GM23338 (cell line): ENCODE data around the gene MYO5B. TPM values are rescaled to one million over a fixed set of nuclear protein-coding genes. Genes with fewer than 3 reads are reported as not detected.

ENCODE experiments used
- ATAC-seq: fragments of 200-7000 bp; cut with Tn5 transposase; 3 replicates; pipeline ENCODE4 v1.9.1; 2020
- DNase-seq: peaks from one replicate; pipeline ENCODE4 v3.0.0-alpha.2; 2015; ENCODE audit warnings: low spot score
- H2AFZ ChIP-seq: fragments of 200-600 bp; sonication (generic); 2 replicates; pipeline ENCODE4 v1.8.0; 2016; ENCODE audit warnings: antibody characterized with exemption, mild to moderate bottlenecking, moderate library complexity
- H3F3A ChIP-seq: fragments of 200-600 bp; sonication (generic); replicated peaks from 2 replicates; pipeline ENCODE4 v1.8.0; 2017; ENCODE audit warnings: antibody characterized with exemption, mixed run types, low read depth
- H3K27ac ChIP-seq: fragments of 200-600 bp; sonication (generic); 2 replicates; pipeline ENCODE4 v1.6.1; 2016; ENCODE audit warnings: low read depth
- H3K27me3 ChIP-seq: fragments of 200-600 bp; sonication (generic); 2 replicates; pipeline ENCODE4 v1.8.0; 2016; ENCODE audit warnings: mild to moderate bottlenecking, mixed run types, moderate library complexity; ENCODE audit not compliant: insufficient read depth
- H3K36me3 ChIP-seq: fragments of 200-600 bp; sonication (generic); 2 replicates; pipeline ENCODE4 v1.8.0; 2016; ENCODE audit warnings: mild to moderate bottlenecking; ENCODE audit not compliant: insufficient read depth
- H3K4me1 ChIP-seq: fragments of 200-600 bp; sonication (generic); 2 replicates; pipeline ENCODE4 v1.8.0; 2016; ENCODE audit warnings: mild to moderate bottlenecking, moderate library complexity; ENCODE audit not compliant: insufficient read depth
- H3K4me2 ChIP-seq: fragments of 200-600 bp; sonication (generic); 2 replicates; pipeline ENCODE4 v1.7.1; 2017; ENCODE audit warnings: mixed run types
- H3K4me3 ChIP-seq: fragments of 200-600 bp; sonication (generic); 2 replicates; pipeline ENCODE4 v1.6.1; 2016; ENCODE audit warnings: mixed run types
- H3K79me2 ChIP-seq: fragments of 200-600 bp; sonication (generic); replicated peaks from 2 replicates; pipeline ENCODE4 v1.8.0; 2017; ENCODE audit warnings: mild to moderate bottlenecking; ENCODE audit not compliant: insufficient read depth
- H3K9me2 ChIP-seq: fragments of 200-600 bp; sonication (generic); 2 replicates; pipeline ENCODE4 v1.8.0; 2017; ENCODE audit not compliant: insufficient read depth
- H4K20me1 ChIP-seq: fragments of 200-600 bp; sonication (generic); replicated peaks from 2 replicates; pipeline ENCODE4 v1.8.0; 2017; ENCODE audit warnings: mild to moderate bottlenecking; ENCODE audit not compliant: insufficient read depth
- H3K27ac Mint-ChIP-seq: 2 replicates; pipeline ENCODE4 v1.8.0; 2020; ENCODE audit warnings: inconsistent platforms, mild to moderate bottlenecking, moderate library complexity, mixed read lengths
- H3K27me3 Mint-ChIP-seq: 3 replicates; pipeline ENCODE4 v1.8.0; 2022; ENCODE audit warnings: low read depth, mild to moderate bottlenecking, moderate library complexity, mixed read lengths, inconsistent platforms; ENCODE audit not compliant: insufficient read depth, poor library complexity
- H3K36me3 Mint-ChIP-seq: 3 replicates; pipeline ENCODE4 v1.8.0; 2021; ENCODE audit warnings: low read depth, mild to moderate bottlenecking, inconsistent platforms, moderate library complexity, mixed read lengths
- H3K4me1 Mint-ChIP-seq: 3 replicates; pipeline ENCODE4 v1.8.0; 2020; ENCODE audit warnings: mild to moderate bottlenecking, inconsistent platforms, mixed read lengths
- H3K4me3 Mint-ChIP-seq: 3 replicates; pipeline ENCODE4 v1.8.0; 2021; ENCODE audit warnings: moderate library complexity, mild to moderate bottlenecking, inconsistent platforms, mixed read lengths
- H3K9me3 Mint-ChIP-seq: 3 replicates; pipeline ENCODE4 v1.8.0; 2020; ENCODE audit warnings: moderate library complexity, mild to moderate bottlenecking, inconsistent platforms, mixed read lengths
- EZH2phosphoT487 ChIP-seq: fragments of 200-600 bp; sonication (generic); IDR thresholded peaks from one replicate; pipeline ENCODE4 v1.8.1; 2018; ENCODE audit warnings: antibody characterized with exemption; ENCODE audit not compliant: unreplicated experiment
- JUNB ChIP-seq: IDR thresholded peaks from one replicate; pipeline ENCODE4 v1.6.1; 2016; ENCODE audit warnings: antibody characterized with exemption; ENCODE audit not compliant: unreplicated experiment
- NANOG ChIP-seq: IDR thresholded peaks from 2 replicates; pipeline ENCODE4 v1.6.1; 2016; ENCODE audit warnings: antibody characterized with exemption, borderline replicate concordance
- POLR2AphosphoS5 ChIP-seq: IDR thresholded peaks from 2 replicates; pipeline ENCODE4 v1.6.1; 2016; ENCODE audit warnings: antibody characterized with exemption, low read depth
- polyA plus RNA-seq: library from polyadenylated mRNA; unstranded; fragments of >200 nt; fragmentation: Nextera tagmentation; extraction: Ambion mirVana; gene quantifications from 2 replicates; pipeline ENCODE4 v1.2.1, GENCODE V29; 2016
- total RNA-seq: library from RNA; depleted of rRNA; stranded (reverse); fragments of >200 nt; shearing (Covaris generic); gene quantifications from 2 replicates; pipeline ENCODE4 v1.2.3, GENCODE V29; 2014
- TF ChIP-seq, protein P1 (sequence below), 2 experiments: fragments of 200-600 bp in 1 of 2; sonication (generic) in 1 of 2; conservative IDR thresholded peaks; 2 replicates each; pipeline versions ENCODE4 v1.5.1 to v1.6.1; 2016 to 2017; ENCODE audit warnings: antibody characterized with exemption in 2 of 2, low read depth in 2 of 2, mild to moderate bottlenecking in 2 of 2, moderate library complexity in 1 of 2
- TF ChIP-seq, protein P2 (sequence below): fragments of 250-450 bp; sonication (Bioruptor Pico); IDR thresholded peaks from 2 replicates; pipeline ENCODE4 v1.5.0; 2020; ENCODE audit warnings: mild to moderate bottlenecking, moderate library complexity

Gene MYO5B
- total and polyA plus RNA-seq, 2 experiments from 2014 or later = 3.2 to 19.1 TPM

DNA sequence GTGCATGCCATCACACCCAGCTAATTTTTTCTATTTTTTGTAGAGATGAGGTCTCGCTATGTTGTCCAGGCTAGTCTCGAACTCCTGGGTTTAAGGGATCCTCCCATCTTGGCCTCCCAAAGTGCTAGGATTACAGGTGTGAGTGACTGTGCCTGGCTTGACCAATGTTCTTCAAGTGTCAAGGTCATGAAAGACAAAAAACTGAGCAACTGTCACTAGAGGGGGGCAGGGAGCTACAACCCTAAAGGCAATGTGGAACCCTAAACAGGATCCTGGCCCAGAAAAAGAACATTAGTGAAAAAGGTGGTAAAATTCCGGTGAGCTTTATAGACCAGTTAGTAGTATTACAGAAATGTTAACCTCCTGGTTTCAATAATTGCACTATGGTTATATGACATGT, 7.3 kb downstream of the MYO5B start:
- no peak overlapping the region for H3K4me3 Mint-ChIP-seq
- H3K27ac ChIP-seq = no peak overlapping the region

GRCh38 chr18:50186385-50186784, 8.6 kb downstream of the MYO5B start:
- Mint-ChIP-seq H3K27ac (no peak overlapping the region), H3K9me3 (no peaks in the 10 kb centered on the region), H3K36me3 (no peaks in the 10 kb centered on the region), H3K4me3 (no peak overlapping the region), H3K4me1 (peaks cover 11% of the 10 kb centered on the region; the same call in 2 of the 3 replicates), H3K27me3 (peaks cover 3% of the 10 kb centered on the region)
- DNase-seq (no peak), ATAC-seq (no peak)
- Histone ChIP-seq H3K27ac (no peak overlapping the region), H3K4me2 (no peak overlapping the region), H3K36me3 (no peaks in the 10 kb centered on the region), H3K27me3 (peaks cover 13% of the 10 kb centered on the region), H3F3A (no peaks in the 10 kb centered on the region), H3K9me2 (no peaks in the 10 kb centered on the region), H2AFZ (no peak overlapping the region), H3K79me2 (no peaks in the 10 kb centered on the region), H4K20me1 (no peaks in the 10 kb centered on the region; the same call in 1 of the 2 replicates), H3K4me1 (peaks cover 3% of the 10 kb centered on the region; the same call in 1 of the 2 replicates), H3K4me3 (no peak overlapping the region)
- TF ChIP-seq, protein P1, sequence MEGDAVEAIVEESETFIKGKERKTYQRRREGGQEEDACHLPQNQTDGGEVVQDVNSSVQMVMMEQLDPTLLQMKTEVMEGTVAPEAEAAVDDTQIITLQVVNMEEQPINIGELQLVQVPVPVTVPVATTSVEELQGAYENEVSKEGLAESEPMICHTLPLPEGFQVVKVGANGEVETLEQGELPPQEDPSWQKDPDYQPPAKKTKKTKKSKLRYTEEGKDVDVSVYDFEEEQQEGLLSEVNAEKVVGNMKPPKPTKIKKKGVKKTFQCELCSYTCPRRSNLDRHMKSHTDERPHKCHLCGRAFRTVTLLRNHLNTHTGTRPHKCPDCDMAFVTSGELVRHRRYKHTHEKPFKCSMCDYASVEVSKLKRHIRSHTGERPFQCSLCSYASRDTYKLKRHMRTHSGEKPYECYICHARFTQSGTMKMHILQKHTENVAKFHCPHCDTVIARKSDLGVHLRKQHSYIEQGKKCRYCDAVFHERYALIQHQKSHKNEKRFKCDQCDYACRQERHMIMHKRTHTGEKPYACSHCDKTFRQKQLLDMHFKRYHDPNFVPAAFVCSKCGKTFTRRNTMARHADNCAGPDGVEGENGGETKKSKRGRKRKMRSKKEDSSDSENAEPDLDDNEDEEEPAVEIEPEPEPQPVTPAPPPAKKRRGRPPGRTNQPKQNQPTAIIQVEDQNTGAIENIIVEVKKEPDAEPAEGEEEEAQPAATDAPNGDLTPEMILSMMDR (conservative IDR thresholded peaks at IDR 0.05; ENCODE audit: low read depth in 2 of 2) = no peak
- TF ChIP-seq NANOG (no peak), EZH2phosphoT487 (no peak), JUNB (no peak), POLR2AphosphoS5 (no peak)

More for the DNA sequence above, 7.3 kb downstream of the MYO5B start:
- Mint-ChIP-seq H3K27ac (no peak overlapping the region), H3K27me3 (peaks cover 13% of the 10 kb centered on the region), H3K4me1 (peaks cover 11% of the 10 kb centered on the region; the same call in 2 of the 3 replicates), H3K9me3 (no peaks in the 10 kb centered on the region), H3K36me3 (no peaks in the 10 kb centered on the region)
- H2AFZ ChIP-seq = no peak overlapping the region
- H3K4me2 ChIP-seq = no peak overlapping the region
- H3K4me3 ChIP-seq = no peak overlapping the region
- H3K27me3 ChIP-seq = peaks cover 26% of the 10 kb centered on the region
- no peaks in the 10 kb centered on the region for H3K79me2 ChIP-seq
- peaks cover 3% of the 10 kb centered on the region for H3K4me1 ChIP-seq
- DNase-seq (peak; percentile 17), ATAC-seq (no peak)
- TF ChIP-seq, protein P1 (conservative IDR thresholded peaks at IDR 0.05; ENCODE audit: low read depth in 2 of 2) = peak; percentile 19 to 41; a peak in 2 of 4 replicates
- no peak for TF ChIP-seq POLR2AphosphoS5
- no peaks in the 10 kb centered on the region for H3K36me3 ChIP-seq
- H4K20me1 ChIP-seq = peaks cover 2% of the 10 kb centered on the region
- H3K9me2 ChIP-seq = no peaks in the 10 kb centered on the region
- no peaks in the 10 kb centered on the region for H3F3A ChIP-seq

DNA sequence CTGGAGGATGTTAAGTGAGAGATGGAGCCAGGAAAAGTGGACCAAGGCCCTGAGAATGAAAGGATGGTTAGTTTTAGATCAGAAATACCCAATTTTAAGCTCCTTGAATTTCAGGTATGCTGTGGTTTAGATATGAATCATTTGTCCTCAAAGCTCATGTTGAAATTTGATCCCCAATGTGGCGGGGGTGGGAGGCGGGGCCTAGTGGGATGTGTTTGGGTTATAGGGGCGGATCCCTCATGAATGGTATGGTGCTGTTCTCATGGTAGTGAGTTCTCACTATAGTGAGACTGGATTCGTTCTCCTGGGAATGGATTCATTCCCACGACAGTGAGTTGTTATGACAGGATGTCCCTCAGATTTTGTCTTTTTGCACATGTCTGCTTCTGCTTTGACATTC, 11.4 kb downstream of the MYO5B start:
- Histone ChIP-seq H3K4me1 (peaks cover 3% of the 10 kb centered on the region; the same call in 1 of the 2 replicates), H2AFZ (no peak overlapping the region), H3K36me3 (no peaks in the 10 kb centered on the region), H3K79me2 (no peaks in the 10 kb centered on the region), H3K4me2 (0 out of 2 replicates have a peak overlapping the region, but pooled peaks have one; percentile 22), H4K20me1 (no peaks in the 10 kb centered on the region; the same call in 1 of the 2 replicates), H3K4me3 (no peak overlapping the region), H3K27ac (no peak overlapping the region), H3K9me2 (peaks cover 4% of the 10 kb centered on the region; the same call in 1 of the 2 replicates), H3F3A (no peaks in the 10 kb centered on the region), H3K27me3 (no peaks in the 10 kb centered on the region)
- no peak overlapping the region for H3K27ac Mint-ChIP-seq
- no peaks in the 10 kb centered on the region for H3K36me3 Mint-ChIP-seq
- DNase-seq (peak; percentile 60), ATAC-seq (peak; percentile 92)
- H3K9me3 Mint-ChIP-seq = no peaks in the 10 kb centered on the region
- H3K4me1 Mint-ChIP-seq = peaks cover 11% of the 10 kb centered on the region; the same call in 2 of the 3 replicates
- H3K4me3 Mint-ChIP-seq = no peak overlapping the region
- peaks cover 2% of the 10 kb centered on the region for H3K27me3 Mint-ChIP-seq
- TF ChIP-seq, protein P2, sequence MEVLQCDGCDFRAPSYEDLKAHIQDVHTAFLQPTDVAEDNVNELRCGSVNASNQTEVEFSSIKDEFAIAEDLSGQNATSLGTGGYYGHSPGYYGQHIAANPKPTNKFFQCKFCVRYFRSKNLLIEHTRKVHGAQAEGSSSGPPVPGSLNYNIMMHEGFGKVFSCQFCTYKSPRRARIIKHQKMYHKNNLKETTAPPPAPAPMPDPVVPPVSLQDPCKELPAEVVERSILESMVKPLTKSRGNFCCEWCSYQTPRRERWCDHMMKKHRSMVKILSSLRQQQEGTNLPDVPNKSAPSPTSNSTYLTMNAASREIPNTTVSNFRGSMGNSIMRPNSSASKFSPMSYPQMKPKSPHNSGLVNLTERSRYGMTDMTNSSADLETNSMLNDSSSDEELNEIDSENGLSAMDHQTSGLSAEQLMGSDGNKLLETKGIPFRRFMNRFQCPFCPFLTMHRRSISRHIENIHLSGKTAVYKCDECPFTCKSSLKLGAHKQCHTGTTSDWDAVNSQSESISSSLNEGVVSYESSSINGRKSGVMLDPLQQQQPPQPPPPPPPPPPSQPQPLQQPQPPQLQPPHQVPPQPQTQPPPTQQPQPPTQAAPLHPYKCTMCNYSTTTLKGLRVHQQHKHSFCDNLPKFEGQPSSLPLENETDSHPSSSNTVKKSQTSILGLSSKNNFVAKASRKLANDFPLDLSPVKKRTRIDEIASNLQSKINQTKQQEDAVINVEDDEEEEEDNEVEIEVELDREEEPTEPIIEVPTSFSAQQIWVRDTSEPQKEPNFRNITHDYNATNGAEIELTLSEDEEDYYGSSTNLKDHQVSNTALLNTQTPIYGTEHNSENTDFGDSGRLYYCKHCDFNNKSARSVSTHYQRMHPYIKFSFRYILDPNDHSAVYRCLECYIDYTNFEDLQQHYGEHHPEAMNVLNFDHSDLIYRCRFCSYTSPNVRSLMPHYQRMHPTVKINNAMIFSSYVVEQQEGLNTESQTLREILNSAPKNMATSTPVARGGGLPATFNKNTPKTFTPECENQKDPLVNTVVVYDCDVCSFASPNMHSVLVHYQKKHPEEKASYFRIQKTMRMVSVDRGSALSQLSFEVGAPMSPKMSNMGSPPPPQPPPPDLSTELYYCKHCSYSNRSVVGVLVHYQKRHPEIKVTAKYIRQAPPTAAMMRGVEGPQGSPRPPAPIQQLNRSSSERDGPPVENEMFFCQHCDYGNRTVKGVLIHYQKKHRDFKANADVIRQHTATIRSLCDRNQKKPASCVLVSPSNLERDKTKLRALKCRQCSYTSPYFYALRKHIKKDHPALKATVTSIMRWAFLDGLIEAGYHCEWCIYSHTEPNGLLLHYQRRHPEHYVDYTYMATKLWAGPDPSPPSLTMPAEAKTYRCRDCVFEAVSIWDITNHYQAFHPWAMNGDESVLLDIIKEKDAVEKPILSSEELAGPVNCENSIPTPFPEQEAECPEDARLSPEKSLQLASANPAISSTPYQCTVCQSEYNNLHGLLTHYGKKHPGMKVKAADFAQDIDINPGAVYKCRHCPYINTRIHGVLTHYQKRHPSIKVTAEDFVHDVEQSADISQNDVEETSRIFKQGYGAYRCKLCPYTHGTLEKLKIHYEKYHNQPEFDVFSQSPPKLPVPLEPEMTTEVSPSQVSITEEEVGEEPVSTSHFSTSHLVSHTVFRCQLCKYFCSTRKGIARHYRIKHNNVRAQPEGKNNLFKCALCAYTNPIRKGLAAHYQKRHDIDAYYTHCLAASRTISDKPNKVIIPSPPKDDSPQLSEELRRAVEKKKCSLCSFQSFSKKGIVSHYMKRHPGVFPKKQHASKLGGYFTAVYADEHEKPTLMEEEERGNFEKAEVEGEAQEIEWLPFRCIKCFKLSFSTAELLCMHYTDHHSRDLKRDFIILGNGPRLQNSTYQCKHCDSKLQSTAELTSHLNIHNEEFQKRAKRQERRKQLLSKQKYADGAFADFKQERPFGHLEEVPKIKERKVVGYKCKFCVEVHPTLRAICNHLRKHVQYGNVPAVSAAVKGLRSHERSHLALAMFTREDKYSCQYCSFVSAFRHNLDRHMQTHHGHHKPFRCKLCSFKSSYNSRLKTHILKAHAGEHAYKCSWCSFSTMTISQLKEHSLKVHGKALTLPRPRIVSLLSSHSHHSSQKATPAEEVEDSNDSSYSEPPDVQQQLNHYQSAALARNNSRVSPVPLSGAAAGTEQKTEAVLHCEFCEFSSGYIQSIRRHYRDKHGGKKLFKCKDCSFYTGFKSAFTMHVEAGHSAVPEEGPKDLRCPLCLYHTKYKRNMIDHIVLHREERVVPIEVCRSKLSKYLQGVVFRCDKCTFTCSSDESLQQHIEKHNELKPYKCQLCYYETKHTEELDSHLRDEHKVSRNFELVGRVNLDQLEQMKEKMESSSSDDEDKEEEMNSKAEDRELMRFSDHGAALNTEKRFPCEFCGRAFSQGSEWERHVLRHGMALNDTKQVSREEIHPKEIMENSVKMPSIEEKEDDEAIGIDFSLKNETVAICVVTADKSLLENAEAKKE = no peak
